Measurements from ENCODE around the gene SCARB1. TPM values are rescaled to one million over a fixed set of nuclear protein-coding genes. Genes with fewer than 3 reads are reported as not detected.

The SCARB1 gene
- total and polyA plus RNA-seq, 2 donors (not counting 3 experiments of a cell fraction or from before 2014, with no cell fraction given): 125 to 141 TPM

DNA sequence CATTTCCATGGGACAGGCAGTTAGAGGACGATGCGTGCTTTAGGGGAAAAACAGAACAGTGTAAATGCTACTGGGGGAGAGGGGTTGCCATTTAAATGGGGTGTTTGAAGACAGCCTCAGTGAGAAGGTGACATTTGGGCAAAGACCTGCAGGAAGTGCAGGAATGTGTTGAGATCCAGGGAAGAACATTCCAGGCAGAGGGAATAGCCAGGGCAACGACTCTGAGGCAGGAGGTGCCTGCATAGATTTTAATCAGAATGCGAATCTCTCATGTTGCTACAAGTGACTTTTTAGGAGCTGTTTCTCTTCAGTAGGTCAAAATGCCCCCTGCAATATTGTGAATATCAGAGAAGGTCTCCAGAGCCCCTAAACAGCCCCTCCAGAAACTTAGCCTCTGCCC, 7.6 kb upstream of the SCARB1 start:
- Histone ChIP-seq H3K9ac (replicated peaks; ENCODE audit: extremely low read depth, insufficient read depth, low read length) (no peak overlapping the region), H3K36me3 (ENCODE audit: control insufficient read depth in 2 of 2, extremely low read depth in 1 of 2, insufficient read depth in 2 of 2, low read length in 2 of 2) (no peaks in the 10 kb centered on the region), H3K4me1 (ENCODE audit: control insufficient read depth, extremely low read depth, insufficient read depth, low read length) (no peaks in the 10 kb centered on the region), H2AFZ (ENCODE audit: low read depth, low read length) (no peak overlapping the region), H3K79me2 (ENCODE audit: control insufficient read depth, insufficient read depth, low read length) (no peaks in the 10 kb centered on the region), H3K27me3 (ENCODE audit: control insufficient read depth in 2 of 2, insufficient read depth in 2 of 2, low read length in 2 of 2) (no peaks in the 10 kb centered on the region), H3K9me1 (replicated peaks; ENCODE audit: control insufficient read depth, extremely low read depth, insufficient read depth, low read length) (no peaks in the 10 kb centered on the region), H4K20me1 (replicated peaks; ENCODE audit: control insufficient read depth, extremely low read depth, insufficient read depth, low read length) (no peaks in the 10 kb centered on the region), H3K4me3 (replicated peaks in 1 of 3; ENCODE audit: insufficient read depth in 1 of 3, low read depth in 1 of 3, low read length in 3 of 3) (no peak overlapping the region), H3K27ac (ENCODE audit: insufficient read depth, low read depth, low read length) (no peak overlapping the region), H3K4me2 (ENCODE audit: insufficient read depth, low read length) (no peak overlapping the region), H3K9me3 (replicated peaks; ENCODE audit: control insufficient read depth, insufficient read depth, low read length) (no peaks in the 10 kb centered on the region)
- DNase-seq (ENCODE audit: low read depth, low spot score) (no peak), FAIRE-seq (no peak)
- ChIA-PET CTCF (no interaction called here), POLR2A (no interaction called here)
- BruUV-seq (replicated peaks): no TSS peak
- TF ChIP-seq FOS (IDR thresholded peaks at IDR 0.05; ENCODE audit: borderline replicate concordance, insufficient read depth, low read length) (no peak), EZH2 (IDR thresholded peaks at IDR 0.05; ENCODE audit: borderline replicate concordance, low read depth, low read length, severe bottlenecking) (no peak), MYC (IDR thresholded peaks at IDR 0.05; ENCODE audit: low read depth, low read length) (no peak), POLR2AphosphoS5 (IDR thresholded peaks at IDR 0.05; ENCODE audit: insufficient read depth, low read depth, low read length) (no peak), JUN (IDR thresholded peaks at IDR 0.05; ENCODE audit: borderline replicate concordance, insufficient read depth, insufficient read length, low read depth) (no peak), GATA2 (IDR thresholded peaks at IDR 0.05; ENCODE audit: insufficient read depth, insufficient read length, low read depth, low read length) (no peak), POLR2A (IDR thresholded peaks at IDR 0.05; ENCODE audit: low read depth, low read length) (no peak)
- TF ChIP-seq, protein P1, sequence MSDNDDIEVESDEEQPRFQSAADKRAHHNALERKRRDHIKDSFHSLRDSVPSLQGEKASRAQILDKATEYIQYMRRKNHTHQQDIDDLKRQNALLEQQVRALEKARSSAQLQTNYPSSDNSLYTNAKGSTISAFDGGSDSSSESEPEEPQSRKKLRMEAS (IDR thresholded peaks at IDR 0.05; ENCODE audit: insufficient read depth, insufficient read length): no peak
- dilution Hi-C loops (cut with MboI; ENCODE audit: extremely low pct_ligation_motif_present, low sequenced_read_pairs): no loop called here
- intact Hi-C loops (cut with micrococcal nuclease): no loop called here

DNA sequence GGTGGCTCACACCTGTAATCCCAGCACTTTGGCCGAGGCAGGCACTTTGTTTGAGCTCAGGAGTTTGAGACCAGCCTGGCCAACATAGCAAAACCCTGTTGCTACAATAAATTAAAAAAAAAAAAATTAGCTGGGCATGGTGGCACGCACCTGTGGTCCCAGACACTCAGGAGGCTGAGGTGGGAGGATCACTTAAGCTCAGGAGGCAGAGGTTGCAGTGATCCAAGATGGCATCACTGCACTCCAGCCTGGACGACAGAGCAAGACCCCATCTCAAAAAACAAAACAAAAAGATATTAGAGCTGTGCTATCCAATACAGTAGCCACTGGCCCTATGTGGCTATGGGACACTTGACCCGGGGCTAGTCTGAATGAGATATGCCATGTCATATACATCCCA, 6.9 kb upstream of the SCARB1 start:
- Histone ChIP-seq H3K27me3 (ENCODE audit: control insufficient read depth in 2 of 2, insufficient read depth in 2 of 2, low read length in 2 of 2) (no peaks in the 10 kb centered on the region), H3K79me2 (ENCODE audit: control insufficient read depth, insufficient read depth, low read length) (no peaks in the 10 kb centered on the region), H4K20me1 (replicated peaks; ENCODE audit: control insufficient read depth, extremely low read depth, insufficient read depth, low read length) (no peaks in the 10 kb centered on the region), H3K9ac (replicated peaks; ENCODE audit: extremely low read depth, insufficient read depth, low read length) (no peak overlapping the region), H3K4me1 (ENCODE audit: control insufficient read depth, extremely low read depth, insufficient read depth, low read length) (no peaks in the 10 kb centered on the region), H3K9me1 (replicated peaks; ENCODE audit: control insufficient read depth, extremely low read depth, insufficient read depth, low read length) (no peaks in the 10 kb centered on the region), H3K9me3 (replicated peaks; ENCODE audit: control insufficient read depth, insufficient read depth, low read length) (no peaks in the 10 kb centered on the region), H2AFZ (ENCODE audit: low read depth, low read length) (no peak overlapping the region), H3K4me3 (replicated peaks in 1 of 3; ENCODE audit: insufficient read depth in 1 of 3, low read depth in 1 of 3, low read length in 3 of 3) (no peak overlapping the region), H3K4me2 (ENCODE audit: insufficient read depth, low read length) (no peak overlapping the region), H3K36me3 (ENCODE audit: control insufficient read depth in 2 of 2, extremely low read depth in 1 of 2, insufficient read depth in 2 of 2, low read length in 2 of 2) (no peaks in the 10 kb centered on the region), H3K27ac (ENCODE audit: insufficient read depth, low read depth, low read length) (no peak overlapping the region)
- intact Hi-C loops (cut with micrococcal nuclease) (no loop called here), dilution Hi-C loops (cut with MboI; ENCODE audit: extremely low pct_ligation_motif_present, low sequenced_read_pairs) (no loop called here)
- TF ChIP-seq POLR2A (IDR thresholded peaks at IDR 0.05; ENCODE audit: low read depth, low read length) (no peak), FOS (IDR thresholded peaks at IDR 0.05; ENCODE audit: borderline replicate concordance, insufficient read depth, low read length) (no peak), POLR2AphosphoS5 (IDR thresholded peaks at IDR 0.05; ENCODE audit: insufficient read depth, low read depth, low read length) (no peak), EZH2 (IDR thresholded peaks at IDR 0.05; ENCODE audit: borderline replicate concordance, low read depth, low read length, severe bottlenecking) (no peak), MYC (IDR thresholded peaks at IDR 0.05; ENCODE audit: low read depth, low read length) (no peak), GATA2 (IDR thresholded peaks at IDR 0.05; ENCODE audit: insufficient read depth, insufficient read length, low read depth, low read length) (no peak), JUN (IDR thresholded peaks at IDR 0.05; ENCODE audit: borderline replicate concordance, insufficient read depth, insufficient read length, low read depth) (no peak)
- TF ChIP-seq, protein P2, sequence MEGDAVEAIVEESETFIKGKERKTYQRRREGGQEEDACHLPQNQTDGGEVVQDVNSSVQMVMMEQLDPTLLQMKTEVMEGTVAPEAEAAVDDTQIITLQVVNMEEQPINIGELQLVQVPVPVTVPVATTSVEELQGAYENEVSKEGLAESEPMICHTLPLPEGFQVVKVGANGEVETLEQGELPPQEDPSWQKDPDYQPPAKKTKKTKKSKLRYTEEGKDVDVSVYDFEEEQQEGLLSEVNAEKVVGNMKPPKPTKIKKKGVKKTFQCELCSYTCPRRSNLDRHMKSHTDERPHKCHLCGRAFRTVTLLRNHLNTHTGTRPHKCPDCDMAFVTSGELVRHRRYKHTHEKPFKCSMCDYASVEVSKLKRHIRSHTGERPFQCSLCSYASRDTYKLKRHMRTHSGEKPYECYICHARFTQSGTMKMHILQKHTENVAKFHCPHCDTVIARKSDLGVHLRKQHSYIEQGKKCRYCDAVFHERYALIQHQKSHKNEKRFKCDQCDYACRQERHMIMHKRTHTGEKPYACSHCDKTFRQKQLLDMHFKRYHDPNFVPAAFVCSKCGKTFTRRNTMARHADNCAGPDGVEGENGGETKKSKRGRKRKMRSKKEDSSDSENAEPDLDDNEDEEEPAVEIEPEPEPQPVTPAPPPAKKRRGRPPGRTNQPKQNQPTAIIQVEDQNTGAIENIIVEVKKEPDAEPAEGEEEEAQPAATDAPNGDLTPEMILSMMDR (IDR thresholded peaks at IDR 0.05; ENCODE audit: extremely low read depth in 1 of 2, insufficient read depth in 1 of 2, low read depth in 1 of 2, low read length in 2 of 2): no peak
- TF ChIP-seq, protein P1 (IDR thresholded peaks at IDR 0.05; ENCODE audit: insufficient read depth, insufficient read length): no peak
- no TSS peak for BruUV-seq (replicated peaks)
- no peak for DNase-seq (ENCODE audit: low read depth, low spot score)
- CTCF ChIA-PET: no interaction called here
- no peak for FAIRE-seq
- POLR2A ChIA-PET: no interaction called here
